MCF 10A (cell line): ENCODE results near the gene POU2F3. TPM values are rescaled to one million over a fixed set of nuclear protein-coding genes. Genes with fewer than 3 reads are reported as not detected.

ENCODE experiments used
- BruUV-seq: library from RNA; stranded (reverse); fragments of 400-500 nt; replicated peaks from 2 replicates; lab custom pipeline; 2021; lab: Mats Ljungman, UMichigan
- CTCF ChIA-PET: fragments of 300-600 bp; sonication (Branson Sonifier 250); formaldehyde crosslinking; extraction: SDS; loops from one replicate; lab custom pipeline; 2021; ENCODE audit warnings: antibody characterized with exemption, inconsistent platforms; lab: Yijun Ruan, JAX
- POLR2A ChIA-PET: fragments of 300-600, 350-650 bp; sonication (Branson Sonifier 250); formaldehyde crosslinking; extraction: SDS; loops from one replicate; lab custom pipeline; 2020; ENCODE audit warnings: antibody characterized with exemption, inconsistent platforms; lab: Yijun Ruan, JAX
- DNase-seq: peaks from one replicate; pipeline ENCODE4 v3.0.0-alpha.2; 2018; ENCODE audit not compliant: unreplicated experiment
- H3K27ac Mint-ChIP-seq: one replicate; pipeline ENCODE4 v1.8.0; 2022; ENCODE audit warnings: mild to moderate bottlenecking, low read depth, mixed read lengths; ENCODE audit not compliant: unreplicated experiment
- H3K27me3 Mint-ChIP-seq: one replicate; pipeline ENCODE4 v1.8.0; 2022; ENCODE audit warnings: mixed read lengths; ENCODE audit not compliant: insufficient read depth, unreplicated experiment
- H3K36me3 Mint-ChIP-seq: one replicate; pipeline ENCODE4 v1.8.0; 2022; ENCODE audit warnings: mild to moderate bottlenecking, moderate library complexity, mixed read lengths; ENCODE audit not compliant: insufficient read depth, unreplicated experiment
- H3K4me1 Mint-ChIP-seq: one replicate; pipeline ENCODE4 v1.8.0; 2022; ENCODE audit warnings: mixed read lengths; ENCODE audit not compliant: insufficient read depth, unreplicated experiment
- H3K4me3 Mint-ChIP-seq: one replicate; pipeline ENCODE4 v1.8.0; 2022; ENCODE audit warnings: mild to moderate bottlenecking, moderate library complexity, mixed read lengths; ENCODE audit not compliant: unreplicated experiment
- H3K9me3 Mint-ChIP-seq: one replicate; pipeline ENCODE4 v1.8.0; 2022; ENCODE audit warnings: mixed read lengths; ENCODE audit not compliant: unreplicated experiment
- intact Hi-C: fragments of 100-400 bp; cut with micrococcal nuclease; formaldehyde crosslinking; loops from 2 replicates; pipeline ENCODE4 v1.14.1; 2022
- total RNA-seq: library from RNA; stranded (reverse); gene quantifications from 2 replicates; pipeline ENCODE4 v1.2.3, GENCODE V29; 2022
- TF ChIP-seq, protein P1 (sequence below): fragments of 200-600 bp; IDR thresholded peaks from one replicate; pipeline ENCODE4 v1.8.0; 2022; ENCODE audit warnings: antibody characterized with exemption, mild to moderate bottlenecking; ENCODE audit not compliant: unreplicated experiment

Gene POU2F3
- total RNA-seq, 1 experiment from 2014 or later: not detected

DNA sequence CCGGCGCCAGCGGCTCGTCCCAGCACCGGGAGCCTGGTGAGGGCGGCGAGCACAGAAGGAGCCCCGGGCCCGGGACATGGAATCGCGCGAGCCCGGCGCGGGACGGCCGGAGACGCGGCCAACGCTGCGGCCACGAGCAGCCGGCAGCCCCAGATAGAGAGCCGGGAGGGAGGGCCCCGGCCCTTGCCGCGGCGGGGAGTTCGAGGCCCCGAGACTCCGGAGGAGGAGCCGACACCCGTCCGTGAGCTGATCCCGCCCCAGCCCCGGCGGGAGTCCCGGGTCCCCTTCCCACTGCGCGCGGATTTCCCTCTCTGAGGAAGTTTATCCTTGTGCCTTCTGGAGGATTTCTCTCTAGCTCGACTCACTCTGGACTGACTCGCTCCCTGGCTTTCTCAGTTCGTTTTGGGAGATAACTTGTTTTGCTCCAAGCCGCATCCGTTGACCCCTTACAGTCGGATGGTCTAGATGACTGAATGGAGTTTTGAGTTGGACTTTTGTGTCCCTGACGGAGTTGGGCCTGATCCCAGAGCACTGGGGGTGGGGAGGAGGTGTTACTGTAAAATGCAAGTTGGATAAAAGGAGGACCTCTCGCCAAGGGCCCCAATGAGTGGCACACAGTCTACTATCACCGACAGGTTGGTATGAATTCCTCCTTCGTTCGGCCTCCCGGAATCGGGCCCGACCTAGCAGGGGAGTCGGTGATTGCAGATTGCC, 96.9 kb downstream of the POU2F3 start:
- no peaks in the 10 kb centered on the region for H3K36me3 Mint-ChIP-seq
- peak; percentile 45 for DNase-seq
- H3K4me1 Mint-ChIP-seq: peaks cover 45% of the 10 kb centered on the region
- peak overlapping the region; percentile 88 for H3K27ac Mint-ChIP-seq
- ChIA-PET CTCF (interaction anchor here (0.6 to 4.7 kb wide), 8 partner anchors 34 to 117 kb away, joined by 3 to 23 read pairs (median 3); no protein-coding TSS in a partner anchor), POLR2A (interaction anchor here (0.6 to 6.1 kb wide), 35 partner anchors 10 to 688 kb away, joined by 3 to 128 read pairs (median 6); partner anchors contain the start of genes TLCD5 and TRIM29)
- BruUV-seq: no TSS peak
- TF ChIP-seq, protein P1, sequence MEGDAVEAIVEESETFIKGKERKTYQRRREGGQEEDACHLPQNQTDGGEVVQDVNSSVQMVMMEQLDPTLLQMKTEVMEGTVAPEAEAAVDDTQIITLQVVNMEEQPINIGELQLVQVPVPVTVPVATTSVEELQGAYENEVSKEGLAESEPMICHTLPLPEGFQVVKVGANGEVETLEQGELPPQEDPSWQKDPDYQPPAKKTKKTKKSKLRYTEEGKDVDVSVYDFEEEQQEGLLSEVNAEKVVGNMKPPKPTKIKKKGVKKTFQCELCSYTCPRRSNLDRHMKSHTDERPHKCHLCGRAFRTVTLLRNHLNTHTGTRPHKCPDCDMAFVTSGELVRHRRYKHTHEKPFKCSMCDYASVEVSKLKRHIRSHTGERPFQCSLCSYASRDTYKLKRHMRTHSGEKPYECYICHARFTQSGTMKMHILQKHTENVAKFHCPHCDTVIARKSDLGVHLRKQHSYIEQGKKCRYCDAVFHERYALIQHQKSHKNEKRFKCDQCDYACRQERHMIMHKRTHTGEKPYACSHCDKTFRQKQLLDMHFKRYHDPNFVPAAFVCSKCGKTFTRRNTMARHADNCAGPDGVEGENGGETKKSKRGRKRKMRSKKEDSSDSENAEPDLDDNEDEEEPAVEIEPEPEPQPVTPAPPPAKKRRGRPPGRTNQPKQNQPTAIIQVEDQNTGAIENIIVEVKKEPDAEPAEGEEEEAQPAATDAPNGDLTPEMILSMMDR: no peak
- H3K9me3 Mint-ChIP-seq: no peaks in the 10 kb centered on the region
- H3K4me3 Mint-ChIP-seq: peak overlapping the region; percentile 94
- intact Hi-C loops: loop anchor here (1.0 to 5.0 kb wide), 3 partner anchors 64 to 1256 kb away; no protein-coding TSS in a partner anchor
- H3K27me3 Mint-ChIP-seq: no peaks in the 10 kb centered on the region

DNA sequence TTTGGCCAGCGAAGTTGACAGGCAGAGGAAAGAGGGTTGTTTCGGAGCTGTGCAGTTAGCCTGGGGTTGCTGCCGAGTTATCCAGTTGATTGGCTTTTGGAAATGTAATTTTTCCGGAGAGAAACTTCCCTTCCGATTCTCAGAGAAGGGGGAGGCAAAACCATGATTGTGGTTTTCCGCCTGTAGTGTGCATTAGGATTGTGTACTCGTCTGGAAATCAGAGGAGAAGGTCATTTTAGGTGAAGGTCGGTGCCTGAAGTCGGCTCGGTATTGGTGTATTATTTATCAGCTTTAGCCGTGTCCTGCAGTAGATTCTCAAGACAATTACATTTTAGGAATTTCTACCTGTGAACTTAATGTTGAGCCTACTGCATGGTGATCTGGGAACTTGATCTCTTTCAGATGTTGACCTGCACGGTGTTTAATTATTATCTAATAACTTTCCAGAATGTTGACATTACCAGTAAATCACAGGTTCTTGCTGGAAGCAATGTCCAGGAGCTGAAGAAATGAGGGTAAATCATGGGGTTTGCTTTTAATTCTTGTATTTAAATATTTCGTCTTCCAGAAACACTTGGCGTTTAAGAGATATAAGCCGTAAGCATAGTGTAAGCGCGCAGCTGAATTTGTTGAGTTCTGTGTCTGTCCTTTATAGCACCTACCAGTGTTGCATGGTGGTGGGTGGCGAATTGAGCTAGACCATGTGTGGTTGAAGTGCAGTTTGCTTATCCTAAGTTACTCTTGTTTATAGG, 97.6 kb downstream of the POU2F3 start:
- intact Hi-C loops: loop anchor here (1.0 to 5.0 kb wide), 3 partner anchors 63 to 1255 kb away; no protein-coding TSS in a partner anchor
- ChIA-PET CTCF (interaction anchor here (0.6 to 4.7 kb wide), 9 partner anchors 11 to 148 kb away, joined by 3 to 23 read pairs (median 3); no protein-coding TSS in a partner anchor), POLR2A (interaction anchor here (0.6 to 6.1 kb wide), 29 partner anchors 10 to 348 kb away, joined by 3 to 128 read pairs (median 6); partner anchors contain the start of genes TLCD5 and TRIM29)
- Mint-ChIP-seq H3K4me3 (peak overlapping the region; percentile 94), H3K27ac (peak overlapping the region; percentile 88), H3K4me1 (peaks cover 45% of the 10 kb centered on the region), H3K36me3 (no peaks in the 10 kb centered on the region), H3K27me3 (no peaks in the 10 kb centered on the region), H3K9me3 (no peaks in the 10 kb centered on the region)
- TSS peak; percentile 28 for BruUV-seq
- DNase-seq: peak; percentile 42
- TF ChIP-seq, protein P1: no peak

DNA sequence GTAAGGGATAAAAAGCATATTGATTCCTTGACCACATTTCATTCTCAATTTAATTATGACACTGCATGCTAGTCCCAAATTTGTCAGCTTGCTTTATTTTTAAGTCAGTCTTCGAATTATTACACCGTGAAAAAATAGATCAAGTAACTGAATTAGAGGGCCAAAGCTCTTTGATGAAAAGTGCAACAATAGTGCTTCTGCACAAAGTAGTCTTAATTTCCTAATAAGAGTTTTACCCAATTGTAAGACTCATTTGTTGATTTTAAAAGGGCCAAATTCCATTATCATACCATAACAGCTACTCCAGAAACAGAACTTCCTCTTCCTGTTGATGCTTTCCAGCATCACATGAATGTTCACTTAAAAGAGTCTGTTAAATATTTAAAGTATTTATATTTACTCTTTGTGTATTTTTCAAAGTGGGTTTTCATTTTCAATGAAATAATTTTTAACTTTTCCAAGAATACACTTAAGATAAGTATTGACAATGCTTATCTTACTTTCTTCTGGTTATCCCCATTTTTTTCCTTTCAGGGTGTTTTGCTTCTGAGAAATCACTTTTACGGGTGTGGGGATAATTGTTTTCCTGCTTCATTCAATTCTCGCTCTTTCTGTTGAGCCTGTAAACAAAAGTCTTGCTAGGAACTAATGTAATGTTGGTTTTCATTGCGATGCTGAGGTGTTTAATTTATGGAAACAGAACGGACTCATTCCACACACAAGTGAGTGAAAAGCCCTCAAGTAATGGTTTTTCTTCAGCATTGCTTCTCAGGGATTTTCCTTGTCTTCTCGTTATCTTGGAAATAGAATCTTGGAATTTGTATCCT, 98.4 kb downstream of the POU2F3 start:
- intact Hi-C loops: loop anchor here (5.0 kb wide), 2 partner anchors 164 to 1254 kb away; no protein-coding TSS in a partner anchor
- Mint-ChIP-seq H3K27me3 (no peaks in the 10 kb centered on the region), H3K36me3 (no peaks in the 10 kb centered on the region), H3K4me3 (peak overlapping the region; percentile 94), H3K9me3 (no peaks in the 10 kb centered on the region), H3K4me1 (peaks cover 39% of the 10 kb centered on the region), H3K27ac (peak overlapping the region; percentile 88)
- TF ChIP-seq, protein P1: no peak
- POLR2A ChIA-PET: interaction anchor here (0.6 to 6.1 kb wide), 28 partner anchors 9 to 650 kb away, joined by 3 to 128 read pairs (median 6); partner anchors contain the start of gene TRIM29
- DNase-seq: no peak
- CTCF ChIA-PET: interaction anchor here (0.7 to 4.7 kb wide), 8 partner anchors 10 to 147 kb away, joined by 3 to 23 read pairs (median 4); no protein-coding TSS in a partner anchor
- no TSS peak for BruUV-seq
